ENCODE results near the gene PSORS1C1.
A peak's percentile ranks its signal among the peaks of the same experiment; 100 is the strongest.
"Not testable (repeated sequence)": the region's sequence is repeated elsewhere in the genome, so short reads cannot be mapped to it uniquely, and the experiment has no call there.

Gene PSORS1C1

GRCh38 chr6:31114541-31114878 is at the start of gene PSORS1C1:
Gene PSORS1C1, plus strand, starts transcription at chr6:31114800. Its CDS starts 14,833 bp downstream, at chr6:31129633.
- no peak for DNase-seq

- DNase-seq, result no peak
Measured at GRCh38 chr6:31065556-31065955, 49.0 kb upstream of the PSORS1C1 start.

- not testable (repeated sequence) for DNase-seq
Measured at GRCh38 chr6:31067028-31067427, 47.6 kb upstream of the PSORS1C1 start.

GRCh38 chr6:31067891-31068668 is 46.5 kb upstream of the PSORS1C1 start:
- not testable (repeated sequence) for DNase-seq

GRCh38 chr6:31068669-31069340 is 45.8 kb upstream of the PSORS1C1 start:
- peak; percentile 81 for DNase-seq

GRCh38 chr6:31070711-31071197 is 43.8 kb upstream of the PSORS1C1 start:
- DNase-seq, result no peak

GRCh38 chr6:31074401-31074800 is 40.2 kb upstream of the PSORS1C1 start:
- DNase-seq, result no peak

GRCh38 chr6:31075528-31075927 is 39.1 kb upstream of the PSORS1C1 start:
- no peak for DNase-seq

- DNase-seq, result no peak
Measured at GRCh38 chr6:31076611-31077010, 38.0 kb upstream of the PSORS1C1 start.

GRCh38 chr6:31079656-31080261 is 34.8 kb upstream of the PSORS1C1 start:
- peak; percentile 79 for DNase-seq

GRCh38 chr6:31081872-31082271 is 32.7 kb upstream of the PSORS1C1 start:
- DNase-seq, result no peak

- DNase-seq, result peak; percentile 67
Measured at GRCh38 chr6:31083742-31084354, 30.8 kb upstream of the PSORS1C1 start.

- DNase-seq, result no peak
Measured at GRCh38 chr6:31086788-31087440, 27.7 kb upstream of the PSORS1C1 start.

- peak; percentile 92 for DNase-seq
Measured at GRCh38 chr6:31087494-31088089, 27.0 kb upstream of the PSORS1C1 start.

- no peak for DNase-seq
Measured at GRCh38 chr6:31090275-31090972, 24.2 kb upstream of the PSORS1C1 start.

GRCh38 chr6:31090973-31091364 is 23.6 kb upstream of the PSORS1C1 start:
- DNase-seq, result no peak

GRCh38 chr6:31091680-31092079 is 22.9 kb upstream of the PSORS1C1 start:
- DNase-seq, result no peak

GRCh38 chr6:31092238-31092637 is 22.4 kb upstream of the PSORS1C1 start:
- DNase-seq, result no peak

- no peak for DNase-seq
Measured at GRCh38 chr6:31092769-31093505, 21.7 kb upstream of the PSORS1C1 start.

GRCh38 chr6:31094389-31094881 is 20.2 kb upstream of the PSORS1C1 start:
- peak; percentile 18 for DNase-seq

GRCh38 chr6:31096215-31096614 is 18.4 kb upstream of the PSORS1C1 start:
- no peak for DNase-seq
